ENCODE results near the gene GNAI1.

GNAI1 gene

DNA sequence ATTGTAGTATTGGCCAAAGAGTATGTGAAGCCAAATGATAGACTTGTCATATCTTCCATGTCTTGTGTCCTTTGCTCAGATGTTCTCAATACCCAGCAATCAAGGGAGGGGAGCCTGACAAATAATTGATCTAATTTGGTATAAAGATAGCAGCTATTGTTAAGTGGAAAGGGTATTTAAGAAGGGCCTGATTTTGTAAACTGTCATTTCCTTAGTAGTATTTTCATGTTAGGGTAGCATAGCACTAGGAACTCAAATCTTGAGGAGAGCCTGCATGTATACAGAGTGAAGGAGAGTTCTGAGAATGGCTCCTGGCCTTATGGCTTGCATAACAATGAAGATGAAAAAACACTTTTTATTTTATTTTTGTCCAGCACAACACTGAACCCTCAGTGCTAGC is 53.1 kb downstream of the GNAI1 start:
- TF ChIP-seq, protein P1, sequence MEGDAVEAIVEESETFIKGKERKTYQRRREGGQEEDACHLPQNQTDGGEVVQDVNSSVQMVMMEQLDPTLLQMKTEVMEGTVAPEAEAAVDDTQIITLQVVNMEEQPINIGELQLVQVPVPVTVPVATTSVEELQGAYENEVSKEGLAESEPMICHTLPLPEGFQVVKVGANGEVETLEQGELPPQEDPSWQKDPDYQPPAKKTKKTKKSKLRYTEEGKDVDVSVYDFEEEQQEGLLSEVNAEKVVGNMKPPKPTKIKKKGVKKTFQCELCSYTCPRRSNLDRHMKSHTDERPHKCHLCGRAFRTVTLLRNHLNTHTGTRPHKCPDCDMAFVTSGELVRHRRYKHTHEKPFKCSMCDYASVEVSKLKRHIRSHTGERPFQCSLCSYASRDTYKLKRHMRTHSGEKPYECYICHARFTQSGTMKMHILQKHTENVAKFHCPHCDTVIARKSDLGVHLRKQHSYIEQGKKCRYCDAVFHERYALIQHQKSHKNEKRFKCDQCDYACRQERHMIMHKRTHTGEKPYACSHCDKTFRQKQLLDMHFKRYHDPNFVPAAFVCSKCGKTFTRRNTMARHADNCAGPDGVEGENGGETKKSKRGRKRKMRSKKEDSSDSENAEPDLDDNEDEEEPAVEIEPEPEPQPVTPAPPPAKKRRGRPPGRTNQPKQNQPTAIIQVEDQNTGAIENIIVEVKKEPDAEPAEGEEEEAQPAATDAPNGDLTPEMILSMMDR (IDR thresholded peaks at IDR 0.05; ENCODE audit: insufficient read depth, missing control alignments), result no peak
- no peak for DNase-seq (ENCODE audit: insufficient read length, low spot score)
- FAIRE-seq, result no peak

DNA sequence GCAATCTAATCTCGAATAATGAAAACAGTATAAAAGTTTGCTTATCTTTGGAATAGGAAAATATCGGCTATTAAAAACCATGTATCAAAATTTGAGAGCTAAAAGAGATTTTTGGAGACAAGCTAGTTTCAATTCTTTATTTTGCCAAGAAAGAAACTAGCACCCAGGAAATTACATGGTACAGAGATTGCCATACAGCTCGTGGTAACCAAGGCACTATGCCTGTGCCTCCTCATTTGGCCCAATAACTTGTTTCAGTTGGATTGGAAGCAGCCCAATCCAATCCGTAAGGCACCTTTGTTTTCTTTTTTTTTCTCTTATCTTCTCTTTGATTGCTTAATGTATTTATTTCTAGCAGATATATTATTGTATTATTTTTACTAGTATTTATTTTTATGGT is 55.0 kb downstream of the GNAI1 start:
- FAIRE-seq (no peak), DNase-seq (ENCODE audit: insufficient read length, low spot score) (no peak)
- TF ChIP-seq, protein P1 (IDR thresholded peaks at IDR 0.05; ENCODE audit: insufficient read depth, missing control alignments), result no peak

DNA sequence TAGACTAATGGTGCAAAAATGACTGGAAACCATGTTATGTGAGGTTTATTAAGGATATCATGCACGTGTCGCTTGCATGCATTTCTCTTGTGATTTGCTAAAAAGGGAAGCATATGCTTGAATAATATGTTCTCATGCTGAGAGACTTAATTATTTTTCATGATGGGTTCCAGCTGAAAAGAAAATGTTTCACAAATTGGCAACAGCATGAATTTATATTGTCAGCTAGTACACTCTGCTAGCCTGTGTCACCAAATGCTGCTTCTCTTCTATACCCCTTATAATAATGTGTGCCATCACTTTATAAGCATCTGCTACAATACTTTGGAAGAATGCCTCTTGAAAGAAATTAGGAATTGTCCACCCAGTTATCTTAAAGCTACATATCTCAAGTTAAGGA is 63.0 kb downstream of the GNAI1 start:
- TF ChIP-seq, protein P1 (IDR thresholded peaks at IDR 0.05; ENCODE audit: insufficient read depth, missing control alignments), result no peak
- DNase-seq (ENCODE audit: insufficient read length, low spot score) (no peak), FAIRE-seq (no peak)

DNA sequence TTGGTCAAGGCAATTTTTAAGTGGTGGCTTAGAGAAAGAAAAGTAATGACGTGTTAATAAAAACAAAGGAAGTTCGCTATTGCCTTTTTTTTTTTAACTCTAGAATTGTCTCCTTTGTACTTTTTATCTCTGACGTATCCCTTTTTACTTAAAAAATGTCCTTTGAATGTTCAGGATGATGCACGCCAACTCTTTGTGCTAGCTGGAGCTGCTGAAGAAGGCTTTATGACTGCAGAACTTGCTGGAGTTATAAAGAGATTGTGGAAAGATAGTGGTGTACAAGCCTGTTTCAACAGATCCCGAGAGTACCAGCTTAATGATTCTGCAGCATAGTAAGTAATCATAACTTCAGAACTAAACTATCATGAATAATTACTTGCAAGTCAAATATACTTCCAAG is 64.4 kb downstream of the GNAI1 start:
- TF ChIP-seq, protein P1 (IDR thresholded peaks at IDR 0.05; ENCODE audit: insufficient read depth, missing control alignments), result no peak
- no peak for FAIRE-seq
- no peak for DNase-seq (ENCODE audit: insufficient read length, low spot score)

DNA sequence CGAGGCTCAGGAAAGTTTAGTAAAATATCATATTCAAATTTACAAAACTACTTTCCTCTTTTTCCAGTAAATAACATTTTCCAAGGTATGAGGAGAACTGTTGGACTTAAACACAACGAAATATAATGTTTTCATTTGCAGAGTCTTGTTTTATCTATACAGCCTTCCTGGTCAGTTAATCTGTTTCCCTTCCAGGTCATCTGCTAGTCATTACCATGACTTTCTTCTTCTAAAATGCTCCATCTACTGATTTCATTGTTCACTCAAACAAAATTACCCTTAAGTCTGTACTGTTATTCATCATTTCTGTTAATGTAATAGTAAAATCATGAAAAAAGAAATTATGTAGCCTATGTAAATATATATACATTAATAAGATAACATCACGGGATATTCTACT is 69.8 kb downstream of the GNAI1 start:
- TF ChIP-seq, protein P1 (IDR thresholded peaks at IDR 0.05; ENCODE audit: insufficient read depth, missing control alignments), result no peak
- no peak for FAIRE-seq
- no peak for DNase-seq (ENCODE audit: insufficient read length, low spot score)

DNA sequence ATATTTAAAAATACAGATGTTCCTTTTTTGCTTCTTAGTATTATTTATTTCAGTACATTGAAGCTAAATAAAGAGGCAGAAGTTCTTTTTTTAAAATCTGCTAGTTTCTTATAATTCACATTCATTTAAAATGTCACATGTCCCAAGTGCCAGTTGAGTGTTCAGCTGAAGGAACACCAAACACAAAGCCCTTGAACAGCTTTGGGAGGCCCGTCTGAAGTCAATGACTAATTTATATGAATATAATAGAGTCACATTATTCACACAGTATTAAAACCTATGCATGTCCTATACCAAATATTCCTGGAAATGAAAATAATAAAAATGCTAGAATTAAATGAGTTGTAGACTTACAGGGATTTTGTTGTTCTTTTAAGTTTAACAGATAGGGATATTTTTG is 70.3 kb downstream of the GNAI1 start:
- FAIRE-seq (no peak), DNase-seq (ENCODE audit: insufficient read length, low spot score) (no peak)
- TF ChIP-seq, protein P1 (IDR thresholded peaks at IDR 0.05; ENCODE audit: insufficient read depth, missing control alignments), result no peak

DNA sequence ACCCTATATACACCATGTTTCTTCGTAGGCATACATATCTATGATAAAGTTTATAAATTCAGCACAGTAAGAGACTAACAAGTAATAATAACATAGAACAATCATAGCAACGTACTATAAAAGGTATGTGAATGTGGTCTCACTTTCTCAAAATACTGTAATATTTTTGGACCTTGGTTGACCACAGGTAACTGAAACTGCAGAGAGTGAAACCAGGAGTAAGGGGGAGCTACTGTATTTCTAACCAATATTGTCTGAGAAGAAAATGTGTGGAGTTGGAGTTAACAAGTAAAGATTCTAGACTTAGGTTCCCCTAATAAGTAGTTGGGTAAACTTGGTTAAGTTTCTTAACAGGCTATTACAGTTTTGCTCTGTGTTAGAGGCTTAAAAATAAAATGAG is 72.1 kb downstream of the GNAI1 start:
- DNase-seq (ENCODE audit: insufficient read length, low spot score) (no peak), FAIRE-seq (no peak)
- TF ChIP-seq, protein P1 (IDR thresholded peaks at IDR 0.05; ENCODE audit: insufficient read depth, missing control alignments), result no peak
